Heart right ventricle (tissue), 16 donors: ENCODE measurements around the gene PRKN. TPM values are rescaled to one million over a fixed set of nuclear protein-coding genes. Genes with fewer than 3 reads are reported as not detected.

ENCODE experiments used
- ATAC-seq, 8 donors: fragments of 200-7000 bp; cut with Tn5 transposase; one replicate each; pipeline ENCODE4 v1.9.1; 2020; ENCODE audit warnings: mild to moderate bottlenecking in 8 of 8, moderate library complexity in 8 of 8, moderate number of reproducible peaks in 1 of 8
- DNase-seq, 2 donors: peaks; one replicate each; pipeline ENCODE4 v3.0.0-alpha.2; 2020
- H3K27ac ChIP-seq, 10 donors: fragments of 200-600 bp; sonication (generic) in 2 of 10; one replicate each; pipeline versions ENCODE4 v1.5.0 to v1.8.0; 2020 to 2022; ENCODE audit warnings: mild to moderate bottlenecking in 3 of 10
- H3K27me3 ChIP-seq, 7 donors: fragments of 200-600 bp; one replicate each; pipeline ENCODE4 v1.8.0; 2021 to 2022; ENCODE audit warnings: mild to moderate bottlenecking in 2 of 7
- H3K36me3 ChIP-seq, 9 donors: fragments of 200-600 bp; sonication (generic) in 1 of 9; one replicate each; pipeline versions ENCODE4 v1.5.0 to v1.8.0; 2020 to 2022; ENCODE audit warnings: mild to moderate bottlenecking in 2 of 9
- H3K4me1 ChIP-seq, 9 donors: fragments of 200-600 bp; sonication (generic) in 1 of 9; one replicate each; pipeline versions ENCODE4 v1.5.0 to v1.8.0; 2020 to 2022; ENCODE audit warnings: mild to moderate bottlenecking in 4 of 9
- H3K4me3 ChIP-seq, 10 donors: fragments of 200-600 bp; sonication (generic) in 2 of 10; one replicate each; pipeline versions ENCODE4 v1.5.0 to v1.8.0; 2020 to 2022; ENCODE audit warnings: mild to moderate bottlenecking in 7 of 10, moderate library complexity in 2 of 10
- H3K9me3 ChIP-seq, 11 donors: fragments of 200-600 bp in 10 of 11; sonication (generic) in 2 of 11; one replicate each; pipeline versions ENCODE4 v1.5.0 to v1.8.0; 2013 to 2022; ENCODE audit warnings: mild to moderate bottlenecking in 2 of 11, control low read depth in 1 of 11, moderate library complexity in 1 of 11
- CTCF ChIP-seq, 9 donors: fragments of 200-600 bp; sonication (generic) in 2 of 9; IDR thresholded peaks; one replicate each; pipeline versions ENCODE4 v1.5.0 to v1.8.0; 2021 to 2022; ENCODE audit warnings: antibody characterized with exemption in 9 of 9, mild to moderate bottlenecking in 5 of 9, moderate library complexity in 1 of 9
- WGBS, 2 donors: extraction: QIAGEN DNeasy Blood & Tissue Kit; methylation state at CpG; one replicate each; pipeline ENCODE4 v1.1.7; 2013; ENCODE audit warnings: inconsistent platforms in 1 of 2; 5-methylcytosine and 5-hydroxymethylcytosine counted together
- intact Hi-C, 10 donors: fragments of 100-400 bp; cut with DNase I; formaldehyde crosslinking; loops; one replicate each; pipeline versions ENCODE4 v1.11.1 to v1.14.2; 2022
- polyA plus RNA-seq, 2 donors: library from polyadenylated mRNA; stranded (reverse); fragments of 200-250 nt; gene quantifications; one replicate each; pipeline ENCODE4 v1.2.3, GENCODE V29; 2013
- total RNA-seq, 10 donors: library from RNA; stranded (reverse); fragmentation: NEBNext Ultra II Directional in 3 of 10; extraction: Animal tissue kit (Norgen Biotek cat#: 25700) in 3 of 10; gene quantifications; one replicate each; pipeline versions ENCODE4 v1.2.1 to v1.2.4, GENCODE V29; 2021 to 2023
- donor health status: Arrhythmogenic right ventricular cardiomyopathy.
- donor health status: ischemic (EF 13 %, LVEDD 7.1; RV severe dilation, severe dysfunction).
- donor health status: healthy with polysubstance abuse.
- donor health status: DM: no; HTN: yes; CAD: no.
- donor health status: DM: no; HTN: no; CAD: no.
- donor health status: ischemic (EF 25% LVEDD 6.9; RV normal size, moderate dysfunction).
- donor health status: ischemic (EF 25% LVEDD 5.7; RV mildly dilated, moderate dysfunction).
- donor health status: healthy.
- donor health status: DM: yes; HTN: yes; CAD: no.
- donor health status: Ischemic cardiomyopathy.
- donor health status: ischemic (EF 35%, LVEDD 5.7; RV mildly dilated, moderate dysfunction).
- donor health status: nonischemic (EF 11% LVEDD 7.7; RV severe dilation, severe dysfunction).
- donor health status: DM: yes; HTN: yes; CAD: no.
- donor health status: PGD.
- donor health status: ischemic (EF 29% LVEDD 5.4; RV normal size, mild dysfunction).
- donor health status: nonischemic (EF 23%, LVEDD 6.1; RV moderate dilation, normal function).

PRKN gene
- total and polyA plus RNA-seq, 12 donors, result 2.3 to 27.7 (median 26.3) TPM

DNA sequence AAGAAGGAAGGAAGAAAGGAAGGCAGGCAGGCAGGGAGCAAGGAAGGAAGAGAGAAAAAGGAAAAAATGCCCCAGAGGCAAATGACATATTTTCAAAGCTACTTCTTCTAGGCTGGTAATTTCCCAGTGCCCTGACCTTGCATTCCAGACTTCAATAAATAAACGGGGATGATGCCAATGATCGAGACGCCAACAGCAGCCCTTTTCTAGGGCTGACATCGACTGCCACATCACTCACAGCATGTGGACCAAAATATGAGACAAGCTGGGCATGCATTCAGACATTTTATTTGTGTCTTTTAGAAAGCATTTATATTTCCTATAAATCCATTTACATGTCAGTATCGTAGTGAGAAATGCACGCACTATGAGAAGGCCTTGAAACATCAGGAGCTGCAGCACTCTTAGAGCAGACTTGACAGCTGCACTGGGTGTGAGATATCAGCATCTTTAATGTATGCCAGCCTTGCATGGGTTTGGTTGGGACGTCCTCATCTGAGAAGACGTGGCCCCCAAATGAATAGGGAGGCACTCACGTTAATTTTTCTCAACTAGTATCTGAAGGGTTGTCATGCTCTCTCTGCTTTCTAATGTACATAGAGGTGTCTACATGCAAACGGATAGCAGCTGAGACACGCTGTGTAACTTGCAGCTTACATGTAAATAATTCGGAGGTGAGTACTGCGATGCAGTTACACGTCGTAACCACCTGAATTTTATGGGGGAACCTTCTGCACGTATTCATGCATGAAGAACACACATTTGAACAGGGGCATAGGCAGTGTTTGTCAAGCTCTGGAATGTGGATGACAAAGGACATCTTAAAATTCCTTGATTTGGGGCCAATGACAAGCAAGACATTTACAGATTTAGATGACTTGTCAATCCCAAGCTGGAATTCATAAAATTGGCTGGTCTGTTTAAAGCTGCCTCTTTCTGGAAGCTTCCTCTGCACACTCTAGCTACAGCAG is 1304.6 kb downstream of the PRKN start:
- ATAC-seq, result no peak

GRCh38 chr6:161418463-161418945 is 1309.1 kb downstream of the PRKN start:
- 21% methylated on average over 7 of the region's 7 CpGs for WGBS, 2 donors
- DNase-seq (peak in 1 of 2 donors; percentile 78), ATAC-seq (peak in 7 of 8 donors; percentile 34 to 81 (median 70))
- no peaks in the 10 kb centered on the region for H3K36me3 ChIP-seq
- H3K4me1 ChIP-seq, result peaks cover 0 to 31% (median 5%) of the 10 kb centered on the region in 9 donors
- intact Hi-C loops, result loop anchor here in 7 of 10 donors (2.0 to 10.0 kb wide), 6 partner anchors 76 to 386 kb away; no protein-coding TSS in a partner anchor
- no peaks in the 10 kb centered on the region for H3K27me3 ChIP-seq
- no peak overlapping the region for H3K4me3 ChIP-seq
- peak overlapping the region in 5 of 10 donors; percentile 11 to 70 (median 46) for H3K27ac ChIP-seq
- TF ChIP-seq CTCF (IDR thresholded peaks at IDR 0.05), result peak; percentile 58 to 85 (median 74)
- no peaks in the 10 kb centered on the region for H3K9me3 ChIP-seq

More for the DNA sequence above, 1304.6 kb downstream of the PRKN start:
- DNase-seq, result no peak
- TF ChIP-seq CTCF (IDR thresholded peaks at IDR 0.05), result no peak
- Histone ChIP-seq H3K9me3 (no peaks in the 10 kb centered on the region), H3K4me1 (peaks cover 0 to 13% (median 4%) of the 10 kb centered on the region in 9 donors), H3K27ac (no peak overlapping the region), H3K36me3 (no peaks in the 10 kb centered on the region), H3K27me3 (no peaks in the 10 kb centered on the region), H3K4me3 (no peak overlapping the region)
- 83 to 86% methylated on average over 16 of the region's 16 CpGs for WGBS, 2 donors
- intact Hi-C loops, result loop anchor here in 2 of 10 donors (5.0 kb wide), 2 partner anchors 74 to 274 kb away; no protein-coding TSS in a partner anchor

DNA sequence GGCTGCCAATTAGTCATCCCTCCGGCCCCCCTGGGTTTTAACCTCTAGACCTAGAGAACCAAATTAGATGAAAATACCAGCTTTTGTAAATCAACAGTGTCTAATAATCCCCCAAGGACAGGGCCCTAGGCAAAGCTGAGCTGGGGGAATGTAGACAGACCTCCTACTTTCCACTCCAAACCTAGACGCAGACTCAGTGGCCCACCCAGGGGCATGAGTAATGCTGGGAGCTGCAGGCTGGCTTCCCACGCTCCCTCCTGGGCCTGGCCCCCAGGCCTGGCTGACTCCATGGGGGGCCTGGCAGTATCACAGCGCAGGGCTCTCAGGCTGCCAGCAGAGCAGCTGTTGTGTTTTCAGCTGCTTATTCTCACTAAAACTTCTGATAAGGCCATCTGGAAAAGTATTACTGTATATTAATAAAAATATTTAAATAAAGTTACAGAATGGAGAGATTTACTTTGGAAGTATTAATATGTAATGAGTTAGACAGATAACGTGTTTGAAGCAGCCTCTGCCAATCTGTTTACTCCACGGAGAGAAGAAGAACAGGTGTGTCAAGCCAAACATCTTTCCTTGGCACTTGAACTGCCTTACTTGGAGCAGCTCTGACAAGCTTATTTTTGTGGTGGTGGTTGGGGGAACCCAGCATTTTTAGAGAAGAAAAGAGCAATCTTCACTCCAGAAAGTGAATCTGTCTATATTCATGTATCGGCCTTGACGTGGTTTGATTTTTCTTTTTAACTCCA is 1309.7 kb downstream of the PRKN start:
- no peaks in the 10 kb centered on the region for H3K36me3 ChIP-seq
- DNase-seq (peak; percentile 42 to 64), ATAC-seq (peak; percentile 76 to 93 (median 86))
- H3K4me3 ChIP-seq, result no peak overlapping the region
- intact Hi-C loops, result loop anchor here in 7 of 10 donors (2.0 to 10.0 kb wide), 6 partner anchors 77 to 387 kb away; no protein-coding TSS in a partner anchor
- no peaks in the 10 kb centered on the region for H3K9me3 ChIP-seq
- no peaks in the 10 kb centered on the region for H3K27me3 ChIP-seq
- H3K27ac ChIP-seq, result peak overlapping the region in 5 of 10 donors; percentile 17 to 70 (median 46)
- WGBS, 2 donors, result 43 to 47% methylated on average over 8 of the region's 8 CpGs
- no peak for TF ChIP-seq CTCF (IDR thresholded peaks at IDR 0.05)
- peaks cover 0 to 31% (median 5%) of the 10 kb centered on the region in 9 donors for H3K4me1 ChIP-seq
